Hepatic stellate cell (primary cell): ENCODE results near the gene SLC12A6.

Source experiments
- DNase-seq: peaks from one replicate; pipeline ENCODE4 v3.0.0; 2011; ENCODE audit warnings: low spot score

The SLC12A6 gene

DNA sequence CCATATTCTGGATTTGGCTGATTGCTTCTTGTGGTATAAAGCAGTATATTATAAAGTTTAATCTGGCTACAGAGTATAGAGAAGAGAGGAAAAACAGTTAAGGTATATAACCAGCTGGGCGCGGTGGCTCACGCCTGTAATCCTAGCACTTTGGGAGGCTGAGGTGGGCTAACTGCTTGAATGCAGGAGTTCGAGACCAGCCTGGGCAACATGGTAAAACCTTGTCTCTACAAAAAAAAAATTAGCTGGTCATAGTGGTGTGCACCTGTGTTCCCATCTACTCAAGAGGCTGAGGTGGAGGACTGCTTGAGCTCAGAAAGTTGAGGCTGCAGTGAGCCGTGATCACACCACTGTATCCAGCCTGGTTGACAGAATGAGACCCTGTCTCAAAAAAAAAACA, 7.3 kb downstream of the SLC12A6 start:
- no peak for DNase-seq

DNA sequence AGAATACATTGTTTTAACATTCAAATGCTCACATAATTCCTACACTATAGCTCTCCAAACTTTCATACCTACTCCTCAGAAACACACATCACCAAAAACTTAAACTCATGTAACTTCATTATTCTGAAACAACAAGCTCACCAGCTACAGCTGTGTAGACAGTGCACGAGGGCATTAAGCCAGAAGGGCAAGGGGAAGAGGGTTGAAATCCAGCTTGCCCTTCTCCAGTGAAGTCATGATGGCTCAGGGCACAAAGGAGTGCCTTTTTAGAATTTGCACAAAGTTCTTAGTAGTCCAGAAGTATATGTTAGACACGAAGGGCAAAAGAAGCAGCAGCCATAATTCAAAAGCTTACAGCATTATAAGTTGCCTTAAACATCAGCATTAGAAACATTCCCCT, 8.6 kb downstream of the SLC12A6 start:
- no peak for DNase-seq

DNA sequence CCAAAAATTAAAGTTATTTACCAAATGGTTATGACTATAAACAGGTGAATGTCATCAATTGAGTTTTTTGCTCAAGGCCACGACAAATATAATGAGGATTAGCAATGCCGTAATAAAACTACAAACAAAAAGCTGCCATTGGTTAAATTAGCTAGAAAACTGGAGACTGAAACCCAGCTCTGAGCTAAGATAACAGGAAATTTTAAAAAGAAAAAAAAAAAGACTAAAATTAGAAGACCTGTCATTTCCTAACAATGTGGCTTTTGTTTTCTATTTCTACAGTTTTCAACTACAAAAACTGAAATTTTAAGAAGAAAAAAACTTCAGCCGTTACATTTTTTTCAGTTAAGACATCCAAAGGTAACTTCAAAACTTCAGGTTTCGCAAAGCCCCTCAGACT, 9.7 kb downstream of the SLC12A6 start:
- no peak for DNase-seq

DNA sequence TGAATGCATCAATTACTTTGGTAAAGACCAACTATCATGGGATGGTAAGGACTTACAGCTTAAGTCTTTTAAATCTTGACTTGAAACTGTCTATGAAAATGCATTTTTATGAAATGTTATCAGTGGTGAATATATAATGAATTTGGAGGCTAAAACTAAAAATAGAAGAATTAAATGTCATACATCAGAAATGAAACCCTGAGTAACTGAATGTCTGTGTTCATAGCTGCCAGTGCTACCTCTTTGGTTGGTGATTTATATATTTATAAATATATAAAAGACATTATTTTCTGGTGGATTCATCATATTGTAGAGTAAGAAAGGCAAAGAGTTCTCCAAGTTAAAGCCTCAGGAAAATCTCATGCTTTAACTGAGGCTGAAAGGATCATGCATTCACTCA, 12.2 kb downstream of the SLC12A6 start:
- DNase-seq, result no peak

DNA sequence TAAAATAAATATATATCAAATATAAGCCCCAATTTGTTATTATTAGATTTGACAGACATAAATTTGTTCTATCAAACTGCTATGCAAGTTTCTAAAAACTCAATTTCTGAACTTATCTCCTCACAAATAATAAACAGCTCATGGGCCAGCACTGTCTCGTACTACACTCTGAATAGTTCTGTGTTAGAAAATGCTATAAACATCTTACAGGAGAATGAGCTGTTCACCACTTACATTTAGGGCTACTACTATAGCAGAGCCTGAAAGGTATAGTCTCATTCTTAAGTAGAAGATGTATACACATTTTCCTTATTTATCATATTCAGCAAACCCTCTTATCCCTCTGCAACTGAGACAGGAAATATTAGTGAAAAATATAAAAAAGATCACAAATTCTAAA, 12.6 kb downstream of the SLC12A6 start:
- no peak for DNase-seq

DNA sequence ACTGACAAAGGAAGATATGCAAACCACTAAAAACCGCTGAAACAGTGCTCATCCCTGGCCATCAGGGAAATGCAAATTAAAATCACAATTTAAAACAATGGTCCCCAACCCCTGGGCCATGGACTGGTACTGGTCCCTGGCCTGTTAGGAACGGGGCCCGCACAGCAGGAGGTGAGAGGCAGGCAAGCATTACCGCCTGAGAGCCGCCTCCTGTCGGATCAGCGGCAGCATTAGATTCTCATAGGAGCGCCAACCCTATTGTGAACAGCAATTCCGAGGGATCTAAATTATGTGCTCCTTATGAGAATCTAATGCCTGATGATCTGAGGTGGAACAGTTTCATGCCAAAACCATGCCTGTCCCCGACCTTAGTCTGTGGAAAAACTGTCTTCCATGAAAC, 14.4 kb downstream of the SLC12A6 start:
- DNase-seq, result no peak

DNA sequence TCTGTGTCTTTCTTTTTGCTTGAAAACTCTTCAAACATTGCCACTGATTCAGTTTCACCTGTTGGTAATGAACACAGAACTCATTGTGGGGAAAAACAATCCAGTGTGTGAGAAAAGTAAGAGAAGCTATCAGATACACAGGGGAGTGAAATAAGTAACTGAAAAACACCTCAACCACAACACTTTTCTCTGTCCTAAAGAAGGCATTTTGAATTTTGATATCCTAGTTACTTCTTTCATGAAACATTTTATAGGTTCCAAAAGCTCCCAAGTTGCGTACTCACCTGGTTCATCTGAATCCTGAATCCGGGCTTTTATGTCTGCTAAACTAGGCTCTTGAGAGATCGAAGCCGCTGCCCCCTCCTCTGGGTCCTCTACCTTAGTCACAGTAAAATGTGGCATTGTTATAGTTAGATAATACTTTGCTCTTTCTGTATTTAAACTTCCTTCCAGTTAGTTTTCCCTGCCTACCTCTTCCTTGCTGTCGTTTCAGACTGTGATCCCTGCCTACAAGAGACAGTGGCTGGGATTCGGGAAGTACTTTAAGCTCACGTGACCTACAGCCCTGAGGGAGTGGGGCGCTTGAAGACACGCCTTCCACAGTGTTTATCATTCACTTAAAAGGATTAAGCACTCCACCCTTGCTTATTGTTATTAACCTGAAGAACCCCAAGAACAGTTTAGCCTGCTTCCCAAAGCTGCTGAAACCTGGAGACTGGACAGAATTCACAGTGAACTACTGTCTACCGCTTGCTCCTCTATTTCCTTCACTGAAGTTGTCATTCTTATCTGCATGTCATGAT, 19.1 kb downstream of the SLC12A6 start:
- DNase-seq, result peak; percentile 61

DNA sequence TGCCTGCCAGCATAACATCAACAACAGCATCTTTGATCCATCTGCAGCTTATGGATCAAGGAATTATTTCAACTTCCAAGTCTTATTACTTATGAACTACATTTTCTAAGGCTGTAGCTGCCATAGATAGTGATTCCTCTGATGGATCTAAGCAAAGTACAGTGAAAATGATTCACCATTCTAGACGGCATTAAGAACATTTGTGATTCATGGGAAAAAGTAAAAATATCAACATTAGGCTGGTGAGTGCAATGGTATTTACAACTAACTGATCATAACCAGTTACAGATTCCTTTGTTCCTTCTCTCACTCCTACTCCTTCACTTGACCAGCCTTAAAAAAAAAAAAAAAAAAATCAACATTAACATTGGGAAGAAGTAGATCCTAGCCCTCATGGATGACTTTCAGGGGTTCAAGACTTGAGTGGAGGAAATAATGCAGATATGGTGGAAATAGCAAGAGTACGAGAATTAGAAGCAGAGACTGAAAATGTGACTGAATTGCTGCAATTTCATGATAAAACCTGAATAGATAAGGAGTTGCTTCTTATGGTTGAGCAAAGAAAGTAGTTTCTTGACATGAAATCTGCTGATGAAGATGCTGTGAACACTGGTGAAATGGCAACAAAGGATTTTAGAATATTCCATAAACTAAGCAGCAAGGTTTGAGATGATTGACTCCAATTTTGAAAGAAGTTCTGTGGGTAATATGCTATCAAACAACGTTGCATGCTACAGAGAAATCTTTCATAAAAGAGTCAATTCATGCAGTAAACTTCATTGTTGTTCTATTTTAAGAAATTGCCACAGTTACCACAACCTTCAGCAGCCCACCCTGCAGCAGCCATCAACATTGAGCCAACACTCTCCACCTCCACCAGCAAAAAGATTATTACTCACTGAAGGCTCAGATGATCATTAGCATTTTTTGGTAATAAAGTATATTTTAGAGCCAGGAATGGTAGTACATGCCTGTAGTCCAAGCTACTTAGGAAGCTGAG, 22.8 kb downstream of the SLC12A6 start:
- no peak for DNase-seq

DNA sequence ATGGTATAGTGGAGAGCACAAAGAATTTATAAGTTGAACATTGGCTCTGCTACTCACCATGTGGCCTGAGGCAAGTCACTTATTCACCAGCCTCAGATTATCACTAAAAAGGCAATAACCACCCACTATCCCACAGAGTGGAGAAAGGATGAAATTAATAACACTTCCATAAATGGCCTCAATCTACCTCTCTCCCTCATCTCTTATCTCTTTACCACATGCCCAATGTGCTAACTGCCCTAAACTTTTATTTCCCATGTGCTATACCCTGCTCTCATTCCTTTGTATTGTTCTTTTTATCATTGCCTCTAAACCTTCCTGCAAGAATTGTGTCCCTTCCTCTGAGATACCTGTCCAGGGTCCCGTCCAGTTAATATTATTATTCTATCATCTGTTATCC, 26.0 kb downstream of the SLC12A6 start:
- DNase-seq, result no peak

DNA sequence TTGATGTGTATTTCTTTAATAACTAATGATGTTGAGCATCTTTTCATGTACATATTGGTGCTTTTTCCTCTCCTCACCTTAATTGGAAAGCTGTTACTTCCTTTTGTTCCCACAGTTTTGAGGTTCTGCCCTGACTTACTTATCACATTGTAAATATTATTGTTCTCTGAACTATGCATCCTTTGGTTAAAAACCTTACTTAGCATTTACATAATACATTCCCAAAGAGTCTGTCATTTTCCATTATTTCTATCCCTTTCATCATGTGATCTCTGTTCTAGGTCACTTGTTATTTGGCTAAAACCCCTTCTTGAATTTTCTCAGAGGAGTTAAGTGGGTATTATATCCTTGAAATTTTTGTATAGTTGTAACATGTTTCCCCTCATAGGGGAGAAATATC, 33.0 kb downstream of the SLC12A6 start:
- peak; percentile 54 for DNase-seq

DNA sequence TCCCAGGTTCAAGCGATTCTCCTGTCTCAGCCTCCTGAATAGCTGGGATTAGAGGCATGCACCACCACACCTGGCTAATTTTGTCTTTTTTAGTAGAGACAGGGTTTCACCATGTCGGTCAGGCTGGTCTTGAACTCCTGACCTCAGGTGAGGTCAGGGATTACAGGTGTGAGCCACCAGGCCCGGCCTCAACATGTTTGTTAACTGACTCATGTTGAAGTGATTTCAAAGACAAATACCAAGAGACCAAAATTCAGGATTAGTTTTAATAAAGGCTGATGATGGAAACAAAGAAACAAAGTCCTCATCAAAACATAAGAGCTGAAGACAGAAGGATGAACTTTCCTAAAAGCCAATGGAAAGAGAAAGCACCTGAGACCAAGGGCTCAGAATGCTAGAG, 36.5 kb downstream of the SLC12A6 start:
- DNase-seq, result no peak

DNA sequence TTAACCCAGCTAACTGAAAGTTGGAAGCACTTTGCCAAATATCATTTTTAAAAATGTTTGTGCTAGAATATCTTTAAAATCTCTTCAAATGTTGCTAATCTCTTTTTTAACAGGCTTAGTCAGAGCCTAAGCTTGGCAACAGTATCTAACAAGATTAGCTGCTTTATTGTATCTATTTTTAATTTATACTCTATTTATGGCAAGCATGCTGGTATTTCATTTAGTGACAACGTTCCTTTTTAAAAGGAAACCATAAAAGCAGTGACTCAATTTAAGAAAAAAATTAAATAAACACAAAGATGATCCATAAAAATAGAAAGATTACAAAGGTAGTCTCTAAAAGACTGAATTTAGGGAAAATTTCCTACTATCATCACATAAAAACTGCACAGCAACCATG, 40.5 kb downstream of the SLC12A6 start:
- peak; percentile 30 for DNase-seq

DNA sequence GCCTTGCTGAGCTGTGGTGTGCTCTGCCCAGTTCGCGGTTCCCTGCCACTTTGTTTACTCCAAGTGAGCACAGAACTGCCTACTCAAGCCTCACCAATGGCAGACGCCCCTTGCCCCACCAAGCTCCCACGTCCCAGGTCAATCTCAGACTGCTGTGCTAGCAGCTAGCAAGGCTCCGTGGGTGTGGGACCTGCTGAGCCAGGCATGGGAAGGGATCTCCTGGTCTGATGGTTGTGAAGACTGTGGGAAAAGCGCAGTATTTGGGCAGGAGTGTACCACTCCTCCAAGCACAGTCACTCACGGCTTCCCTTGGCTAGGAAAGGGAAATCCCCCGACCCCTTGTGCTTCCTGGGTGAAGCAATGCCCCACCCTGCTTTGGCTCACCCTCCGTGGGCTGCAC, 45.0 kb downstream of the SLC12A6 start:
- DNase-seq, result no peak

DNA sequence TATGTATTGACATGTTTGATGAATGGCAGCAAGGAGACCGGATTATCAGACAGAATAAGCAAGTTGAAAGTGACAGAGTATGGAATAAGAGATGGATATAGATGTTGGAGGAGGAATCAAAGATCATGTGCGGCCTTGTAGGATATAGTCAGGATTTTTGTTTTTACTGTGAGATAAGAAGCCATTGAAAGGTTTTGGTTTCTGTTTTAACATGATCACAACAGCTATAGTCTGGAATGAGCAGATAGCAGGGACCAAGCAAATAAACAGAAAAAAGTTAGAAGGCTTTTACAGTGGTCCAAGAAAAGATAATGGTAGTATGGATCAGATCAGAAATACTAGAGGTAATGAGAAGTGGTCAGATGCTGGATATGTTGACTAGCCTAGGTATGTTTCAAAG, 52.6 kb downstream of the SLC12A6 start:
- DNase-seq, result no peak

DNA sequence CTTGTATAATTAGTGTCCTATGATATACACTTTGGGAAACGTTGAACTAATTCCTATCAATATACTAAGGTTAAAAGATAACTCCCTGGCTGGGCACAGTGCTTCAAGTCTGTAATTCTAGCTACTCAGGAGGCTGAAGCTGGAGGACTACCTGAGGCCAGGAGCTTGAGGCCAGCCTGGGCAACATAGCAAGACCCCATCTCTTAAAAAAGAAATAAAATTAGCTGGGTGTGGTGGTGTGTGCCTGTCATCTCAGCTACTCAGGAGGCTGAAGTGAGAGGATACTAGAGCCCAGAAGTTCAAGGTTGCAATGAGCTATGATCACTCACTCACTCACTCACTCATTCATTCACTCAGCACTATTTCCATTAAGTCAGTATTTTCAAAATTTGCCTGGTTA, 55.2 kb downstream of the SLC12A6 start:
- DNase-seq, result no peak

DNA sequence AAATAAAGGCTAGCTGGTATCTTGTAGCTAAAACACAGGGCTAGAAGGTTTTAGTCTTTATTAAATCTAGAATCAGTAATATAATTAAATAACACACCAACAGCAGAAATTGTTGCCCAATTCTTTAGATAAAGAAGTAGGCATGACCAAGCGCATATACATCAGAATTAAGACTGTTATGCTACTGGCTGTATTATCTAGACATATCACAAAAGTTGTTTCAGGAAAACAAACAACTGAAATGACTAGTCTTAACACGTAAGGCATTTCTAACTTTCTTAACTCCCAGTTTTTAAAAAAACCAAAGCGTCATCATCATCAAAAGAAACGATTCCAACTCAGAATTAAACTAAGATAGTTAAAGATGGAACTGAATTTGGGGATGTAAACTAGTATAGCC, 57.4 kb downstream of the SLC12A6 start:
- no peak for DNase-seq

DNA sequence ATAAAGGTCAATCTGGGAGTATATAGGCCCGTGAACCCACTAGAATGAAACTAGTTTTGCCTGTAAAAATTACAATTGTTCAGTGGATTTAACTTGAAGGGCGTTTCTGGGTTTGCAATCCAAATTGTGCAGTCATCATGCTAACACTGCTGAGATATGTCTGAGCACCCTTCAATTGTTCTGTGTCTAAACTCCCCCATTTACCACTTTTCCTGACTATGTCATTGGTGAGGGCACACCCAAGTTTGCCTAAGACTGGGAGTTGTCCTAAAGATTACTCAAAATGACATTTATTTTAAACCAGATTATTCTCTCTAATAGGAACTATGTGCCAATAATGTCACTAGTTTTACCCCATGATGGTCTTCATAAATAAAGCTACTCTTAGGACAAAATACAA, 58.2 kb downstream of the SLC12A6 start:
- DNase-seq, result no peak

DNA sequence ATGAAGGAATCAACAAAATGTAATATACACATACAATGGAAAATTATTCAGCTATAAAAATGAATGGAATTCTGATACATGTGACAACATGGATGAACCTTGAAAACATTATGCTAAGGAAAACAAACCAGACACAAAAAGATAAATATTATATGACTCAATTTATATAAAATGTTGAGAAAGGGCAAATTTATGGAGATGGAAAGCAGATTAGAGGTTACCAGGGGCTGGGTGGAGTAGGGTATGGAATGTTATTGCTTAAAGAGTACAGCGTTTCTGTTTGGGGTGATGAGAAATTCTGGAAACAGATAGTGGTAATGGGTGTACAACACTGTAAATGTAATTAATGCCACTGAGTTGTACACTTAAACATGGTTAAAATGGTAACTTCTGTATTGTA, 61.9 kb downstream of the SLC12A6 start:
- no peak for DNase-seq

DNA sequence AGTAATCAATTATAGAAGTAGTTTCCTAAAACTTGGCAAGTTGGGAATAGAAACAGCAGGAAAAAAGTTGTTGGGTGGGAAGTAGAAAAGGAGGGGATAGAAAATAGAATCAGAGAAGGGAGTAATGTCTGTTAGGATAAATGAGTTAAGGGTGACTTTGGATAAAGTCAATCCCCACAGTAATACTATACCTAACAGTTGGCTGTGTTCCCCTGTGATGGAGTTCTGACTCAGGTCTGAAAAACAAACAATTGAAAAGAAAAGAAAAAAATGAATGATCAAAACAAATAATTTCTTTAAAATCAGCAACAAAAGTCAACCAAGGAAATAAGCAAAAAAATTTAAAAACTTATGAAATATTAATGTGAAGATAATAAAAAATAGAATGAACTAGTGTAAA, 62.4 kb downstream of the SLC12A6 start:
- DNase-seq, result no peak

DNA sequence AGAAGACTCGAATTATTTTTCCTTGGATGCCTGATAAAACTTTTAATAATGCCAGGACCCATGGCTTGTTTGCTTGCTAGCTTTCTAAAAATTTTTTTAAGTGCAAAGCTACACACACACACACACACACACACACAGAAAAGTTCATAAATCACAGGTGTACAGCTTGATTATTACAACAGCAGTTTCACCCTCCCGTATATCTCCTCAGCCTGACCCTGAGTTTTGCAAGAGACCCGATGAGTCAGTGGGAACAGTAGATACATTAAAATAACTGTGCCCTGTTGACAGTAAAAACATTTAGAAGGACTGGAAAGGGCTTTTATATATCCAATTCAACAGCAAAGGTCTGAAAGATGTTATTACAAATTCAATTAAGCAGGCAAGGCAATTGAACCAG, 66.1 kb downstream of the SLC12A6 start:
- peak; percentile 48 for DNase-seq

DNA sequence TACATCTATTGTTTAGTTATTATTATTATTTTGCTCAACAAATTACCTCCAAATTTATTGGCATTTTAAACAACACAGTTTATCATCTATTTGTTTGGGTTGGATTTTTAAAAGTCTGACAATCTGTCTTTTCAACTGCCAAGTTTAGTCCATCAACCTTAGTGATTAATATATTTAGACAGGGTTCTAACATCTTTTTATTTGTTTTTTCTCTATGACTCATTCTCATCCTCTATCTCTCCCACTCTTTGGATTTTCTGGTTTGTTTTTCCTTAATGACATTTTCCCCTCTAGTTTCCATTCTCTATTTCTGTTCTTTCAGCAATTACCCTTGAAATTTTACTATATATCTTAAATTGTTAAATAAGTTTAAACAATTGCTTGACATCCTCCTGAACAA, 70.8 kb downstream of the SLC12A6 start:
- peak; percentile 9 for DNase-seq

DNA sequence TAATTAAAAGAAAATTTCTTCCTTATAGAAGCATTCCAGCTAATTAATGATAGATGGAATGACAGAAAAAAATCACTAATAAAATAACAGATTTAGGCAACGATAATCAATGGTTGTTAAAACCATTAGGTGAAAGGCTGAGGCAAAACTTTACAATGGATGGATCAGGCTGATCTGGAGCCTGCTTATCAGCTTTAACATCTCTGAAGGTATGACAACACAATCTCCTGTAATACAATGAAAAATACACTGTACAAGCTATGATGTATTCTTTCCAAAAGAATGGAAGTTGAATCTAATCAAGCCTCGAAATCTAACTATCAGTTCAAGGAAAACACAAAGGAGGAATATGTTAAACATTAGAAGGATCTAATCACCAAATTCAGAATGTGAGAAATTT, 73.5 kb downstream of the SLC12A6 start:
- no peak for DNase-seq

DNA sequence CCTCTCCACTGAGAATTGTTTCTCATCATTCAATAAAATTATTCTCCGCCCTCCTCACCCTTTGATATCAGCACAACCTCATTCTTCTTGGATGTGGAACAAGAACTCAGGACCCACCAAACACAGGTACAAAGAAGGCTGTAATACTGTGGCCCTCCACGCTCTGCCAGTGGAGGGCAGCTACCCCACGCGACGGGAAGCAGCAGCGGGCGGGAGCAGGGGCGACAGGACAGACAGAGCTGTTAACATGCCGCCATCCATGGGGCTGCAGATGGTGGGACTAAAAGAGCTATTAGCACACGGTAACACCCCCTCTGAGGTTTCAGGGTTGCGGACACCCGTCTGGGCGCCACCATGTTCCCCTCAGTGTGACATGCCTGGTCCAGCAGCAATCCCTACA, 75.2 kb downstream of the SLC12A6 start:
- DNase-seq, result no peak
